Epithelial cell of esophagus (primary cell): ENCODE data around the gene TEC.

Experiments used
- DNase-seq: peaks from one replicate; pipeline ENCODE4 v3.0.0; 2010; ENCODE audit warnings: low read depth
- H3K4me3 ChIP-seq: 2 replicates; pipeline ENCODE4 v1.5.1; 2011; ENCODE audit warnings: mild to moderate bottlenecking, low read length, control low read depth
- CTCF ChIP-seq: IDR thresholded peaks from 2 replicates; pipeline ENCODE4 v1.5.1; 2011; ENCODE audit warnings: low read depth, mild to moderate bottlenecking, low read length, control low read depth, inconsistent platforms; ENCODE audit not compliant: insufficient read depth; ENCODE audit errors: missing control alignments

The TEC gene

DNA sequence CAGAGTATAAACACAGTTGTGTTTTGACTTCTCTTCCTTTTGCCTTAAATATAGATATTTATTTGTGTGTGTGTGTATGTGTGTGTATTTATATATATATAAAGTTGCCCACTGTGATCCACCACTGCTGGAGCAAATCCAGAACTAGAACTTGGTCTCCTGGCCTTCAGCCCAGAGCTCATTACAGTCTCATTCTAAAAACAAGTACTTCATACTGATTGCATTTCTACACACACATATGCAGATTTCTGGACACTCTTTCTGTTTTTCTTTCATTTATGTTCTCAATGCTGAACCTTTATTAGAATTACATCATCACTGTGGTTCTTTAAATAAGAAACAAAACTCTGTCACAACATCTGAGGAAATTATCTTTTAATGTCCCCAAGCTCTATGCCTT is 136.0 kb downstream of the TEC start:
- TF ChIP-seq CTCF: no peak
- no peak for DNase-seq
- no peak overlapping the region for H3K4me3 ChIP-seq

- no peak overlapping the region for H3K4me3 ChIP-seq
- no peak for DNase-seq
- TF ChIP-seq CTCF: no peak
Observed at GRCh38 chr4:48131736-48132135, 137.9 kb downstream of the TEC start.

DNA sequence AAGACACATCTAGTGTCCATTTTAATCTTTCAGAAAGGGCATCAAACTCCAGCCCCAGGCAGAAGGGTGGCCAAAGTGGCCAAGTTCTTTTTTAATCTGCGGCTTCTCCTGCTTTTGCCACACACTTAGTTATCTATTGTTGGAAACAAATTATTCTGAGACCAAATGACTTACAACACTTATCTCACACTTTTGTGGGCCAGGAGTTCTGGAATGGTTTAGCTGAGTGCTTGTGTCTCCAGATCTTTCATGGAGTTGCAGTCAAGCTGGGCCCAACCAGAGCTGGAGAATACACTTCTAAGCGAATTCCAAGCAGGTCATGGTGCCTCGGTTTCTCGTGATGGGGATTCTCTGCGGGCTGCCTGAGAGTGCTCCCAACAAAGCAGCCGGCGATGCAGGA is 139.5 kb downstream of the TEC start:
- DNase-seq: no peak
- no peak for TF ChIP-seq CTCF
- H3K4me3 ChIP-seq: no peak overlapping the region

- TF ChIP-seq CTCF: no peak
- no peak for DNase-seq
- no peak overlapping the region for H3K4me3 ChIP-seq
Observed at GRCh38 chr4:48129307-48130014, 140.2 kb downstream of the TEC start.

DNA sequence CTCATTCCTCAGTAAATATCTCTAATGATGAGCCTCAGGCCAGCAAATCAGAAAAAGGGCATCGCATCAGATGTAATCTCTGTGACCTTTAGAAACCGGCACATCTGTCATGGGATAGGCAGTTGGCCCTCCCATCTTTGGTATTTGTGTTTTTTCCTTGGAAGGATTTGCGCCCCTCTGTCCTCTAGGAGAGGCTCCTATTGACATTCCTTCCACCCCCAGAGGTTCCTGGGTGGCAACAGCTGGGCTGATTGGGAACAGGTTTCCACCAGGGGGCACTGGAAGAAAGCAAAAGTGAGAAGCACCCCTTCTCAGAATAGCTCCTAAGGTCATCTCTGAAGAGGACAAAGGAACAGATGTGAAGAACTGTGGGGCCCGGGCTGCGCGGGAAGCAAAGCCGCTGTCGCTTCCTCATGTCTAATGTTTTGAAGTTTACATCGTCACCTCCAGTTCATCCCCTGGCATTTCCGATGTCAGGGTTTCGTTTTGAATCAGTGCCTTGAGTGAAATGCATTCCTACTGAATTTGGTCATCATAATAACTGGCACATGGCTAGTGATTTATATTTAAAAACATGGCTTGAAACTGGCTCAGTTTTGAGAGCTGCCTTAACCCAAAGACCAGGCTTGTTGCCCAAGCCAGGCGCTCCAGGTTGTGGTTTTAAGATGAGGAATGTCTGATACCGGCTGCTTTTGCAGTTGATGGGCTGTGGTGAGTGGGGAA is 141.8 kb downstream of the TEC start:
- peak; percentile 85 for DNase-seq
- no peak overlapping the region for H3K4me3 ChIP-seq
- peak; percentile 57 for TF ChIP-seq CTCF

- no peak overlapping the region for H3K4me3 ChIP-seq
Observed at GRCh38 chr4:48127231-48127630, 142.4 kb downstream of the TEC start.

More at GRCh38 chr4:48127231-48127630, 142.4 kb downstream of the TEC start:
- no peak for DNase-seq
- no peak for TF ChIP-seq CTCF
